Omental fat pad (tissue), 4 donors: ENCODE measurements around the gene SORCS2. TPM values are rescaled to one million over a fixed set of nuclear protein-coding genes. Genes with fewer than 3 reads are reported as not detected.

ENCODE experiments used
- ATAC-seq: fragments of 150-250 bp; one replicate; pipeline ENCODE4 v1.9.1; 2016; ENCODE audit warnings: mild to moderate bottlenecking, moderate library complexity; ENCODE audit not compliant: low FRiP score
- DNase-seq: peaks from one replicate; pipeline ENCODE4 v3.0.0-alpha.2; 2019; ENCODE audit warnings: low spot score
- total RNA-seq, 4 donors: library from RNA; depleted of rRNA; stranded (reverse); fragments of >200 nt; gene quantifications; one replicate each; pipeline ENCODE4 v1.1.0, GENCODE V29; 2016
- TF ChIP-seq, protein P1 (sequence below), 3 donors: fragments of 450-650 bp; IDR thresholded peaks; one replicate each; pipeline ENCODE4 v1.5.1; 2016 to 2017; ENCODE audit warnings: antibody characterized with exemption in 3 of 3, mild to moderate bottlenecking in 3 of 3, moderate library complexity in 2 of 3

Gene SORCS2
- total RNA-seq, 4 donors from 2014 or later: 0.63 to 4.6 (median 1.2) TPM

- DNase-seq: no peak
- no peak for ATAC-seq
- TF ChIP-seq, protein P1, sequence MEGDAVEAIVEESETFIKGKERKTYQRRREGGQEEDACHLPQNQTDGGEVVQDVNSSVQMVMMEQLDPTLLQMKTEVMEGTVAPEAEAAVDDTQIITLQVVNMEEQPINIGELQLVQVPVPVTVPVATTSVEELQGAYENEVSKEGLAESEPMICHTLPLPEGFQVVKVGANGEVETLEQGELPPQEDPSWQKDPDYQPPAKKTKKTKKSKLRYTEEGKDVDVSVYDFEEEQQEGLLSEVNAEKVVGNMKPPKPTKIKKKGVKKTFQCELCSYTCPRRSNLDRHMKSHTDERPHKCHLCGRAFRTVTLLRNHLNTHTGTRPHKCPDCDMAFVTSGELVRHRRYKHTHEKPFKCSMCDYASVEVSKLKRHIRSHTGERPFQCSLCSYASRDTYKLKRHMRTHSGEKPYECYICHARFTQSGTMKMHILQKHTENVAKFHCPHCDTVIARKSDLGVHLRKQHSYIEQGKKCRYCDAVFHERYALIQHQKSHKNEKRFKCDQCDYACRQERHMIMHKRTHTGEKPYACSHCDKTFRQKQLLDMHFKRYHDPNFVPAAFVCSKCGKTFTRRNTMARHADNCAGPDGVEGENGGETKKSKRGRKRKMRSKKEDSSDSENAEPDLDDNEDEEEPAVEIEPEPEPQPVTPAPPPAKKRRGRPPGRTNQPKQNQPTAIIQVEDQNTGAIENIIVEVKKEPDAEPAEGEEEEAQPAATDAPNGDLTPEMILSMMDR (IDR thresholded peaks at IDR 0.05): no peak
Observed at GRCh38 chr4:7426525-7427171, 234.3 kb downstream of the SORCS2 start.

DNA sequence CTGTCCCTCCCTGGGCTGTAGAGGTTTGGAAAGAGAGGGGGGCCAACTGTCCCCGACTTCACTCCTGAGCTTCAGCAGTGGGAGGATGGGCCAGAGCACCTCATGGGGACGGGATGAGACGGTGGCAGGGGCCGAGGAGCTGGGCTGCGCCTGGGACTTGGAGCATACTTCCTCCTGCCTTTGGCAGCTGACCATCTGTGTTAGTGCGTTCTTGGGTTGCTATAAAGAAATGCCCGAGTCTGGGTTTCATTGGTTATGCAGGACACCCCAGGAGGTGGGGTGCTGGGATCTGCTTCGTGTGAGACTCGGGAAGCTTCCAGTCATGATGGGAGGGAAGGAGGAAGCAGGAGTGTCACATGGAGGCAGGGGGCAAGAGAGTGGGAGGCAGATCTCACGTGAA lies 235.0 kb downstream of the SORCS2 start:
- DNase-seq (no peak), ATAC-seq (no peak)
- TF ChIP-seq, protein P1 (IDR thresholded peaks at IDR 0.05): no peak

DNA sequence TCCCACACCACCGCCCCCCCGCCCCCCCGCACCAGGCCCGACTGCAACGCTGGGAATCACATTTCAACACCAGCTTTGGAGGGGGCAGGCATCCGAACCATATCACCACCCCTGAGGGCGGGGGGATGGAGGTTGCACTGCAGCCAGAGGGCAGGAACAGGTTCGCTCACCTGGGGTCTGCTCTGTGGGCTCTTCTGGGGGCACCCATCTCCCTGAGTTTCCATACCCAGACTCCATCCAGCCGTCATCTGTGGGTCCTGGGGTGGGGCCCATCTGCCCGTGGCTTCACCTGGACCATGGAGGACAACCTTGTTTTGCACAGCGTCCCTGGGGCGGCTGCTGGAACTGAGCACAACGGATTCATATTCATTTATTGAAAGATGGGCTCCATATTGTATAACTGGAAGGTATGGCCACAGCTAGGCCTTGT lies 235.5 kb downstream of the SORCS2 start:
- TF ChIP-seq, protein P1 (IDR thresholded peaks at IDR 0.05): no peak
- DNase-seq: no peak
- ATAC-seq: no peak

- TF ChIP-seq, protein P1 (IDR thresholded peaks at IDR 0.05): no peak
- DNase-seq: no peak
- no peak for ATAC-seq
Observed at GRCh38 chr4:7428261-7429068, 236.1 kb downstream of the SORCS2 start.

GRCh38 chr4:7429069-7429416 lies 236.7 kb downstream of the SORCS2 start:
- TF ChIP-seq, protein P1 (IDR thresholded peaks at IDR 0.05): no peak
- ATAC-seq (no peak), DNase-seq (no peak)

DNA sequence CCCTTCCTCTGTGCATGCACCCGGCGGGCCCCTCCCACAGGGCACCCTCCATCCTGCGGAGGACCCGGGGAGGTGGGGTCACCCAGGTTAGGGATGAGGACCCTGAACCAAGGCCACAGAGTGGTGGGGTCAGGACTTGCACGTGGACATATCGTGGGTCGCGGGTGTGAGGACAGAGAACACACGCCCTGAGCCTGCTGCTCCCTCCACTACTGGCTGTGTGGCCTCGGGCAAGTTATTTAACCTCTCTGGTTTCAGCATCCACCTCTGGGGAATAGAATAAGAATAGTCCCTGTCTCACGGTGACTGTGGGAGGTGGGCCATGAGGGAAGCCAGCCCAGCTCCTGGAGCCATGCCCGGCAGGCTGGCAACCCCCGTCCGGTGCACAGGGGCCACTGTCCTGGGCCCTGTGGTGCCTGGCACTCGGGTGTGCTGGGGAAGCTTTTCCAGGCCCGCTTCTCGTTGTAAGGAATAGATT lies 237.3 kb downstream of the SORCS2 start:
- ATAC-seq: no peak
- TF ChIP-seq, protein P1 (IDR thresholded peaks at IDR 0.05): no peak
- DNase-seq: no peak
